H9 (cell line): ENCODE results near the gene MAPKAPK2. TPM values are rescaled to one million over a fixed set of nuclear protein-coding genes. Genes with fewer than 3 reads are reported as not detected.

Experiments used
- DNase-seq: peaks from one replicate; pipeline ENCODE4 v3.0.0-alpha.2; 2017
- H2AFZ ChIP-seq: one replicate; pipeline ENCODE4 v1.6.1; 2013; ENCODE audit warnings: mild to moderate bottlenecking, low read length, control low read depth, moderate library complexity
- H2AK5ac ChIP-seq: 2 replicates; pipeline ENCODE4 v1.6.1; 2013; ENCODE audit warnings: low read length, control low read depth, mixed read lengths; ENCODE audit not compliant: insufficient read length
- H2BK120ac ChIP-seq: one replicate; pipeline ENCODE4 v1.6.1; 2013; ENCODE audit warnings: low read depth, mild to moderate bottlenecking, low read length, control low read depth, inconsistent platforms; ENCODE audit not compliant: poor library complexity, severe bottlenecking
- H2BK12ac ChIP-seq: 2 replicates; pipeline ENCODE4 v1.6.1; 2013; ENCODE audit warnings: low read length, control low read depth, mixed read lengths, low read depth; ENCODE audit not compliant: insufficient read length
- H2BK15ac ChIP-seq: 2 replicates; pipeline ENCODE4 v1.6.1; 2013; ENCODE audit warnings: low read depth, low read length, control low read depth
- H2BK20ac ChIP-seq: one replicate; pipeline ENCODE4 v1.6.1; 2013; ENCODE audit warnings: low read depth, mild to moderate bottlenecking, low read length, control low read depth, inconsistent platforms; ENCODE audit not compliant: poor library complexity, severe bottlenecking
- H2BK5ac ChIP-seq: 2 replicates; pipeline ENCODE4 v1.6.1; 2013; ENCODE audit warnings: low read length, control low read depth, mixed read lengths; ENCODE audit not compliant: insufficient read length
- H3K14ac ChIP-seq: 2 replicates; pipeline ENCODE4 v1.6.1; 2013; ENCODE audit warnings: low read length, control low read depth; ENCODE audit not compliant: insufficient read depth
- H3K18ac ChIP-seq: 2 replicates; pipeline ENCODE4 v1.6.1; 2013; ENCODE audit warnings: low read depth, mild to moderate bottlenecking, mixed read lengths, low read length, control low read depth; ENCODE audit not compliant: insufficient read length
- H3K23ac ChIP-seq: 2 replicates; pipeline ENCODE4 v1.6.1; 2013; ENCODE audit warnings: low read length, control low read depth, mixed read lengths, low read depth; ENCODE audit not compliant: insufficient read length
- H3K23me2 ChIP-seq: 2 replicates; pipeline ENCODE4 v1.6.1; 2013; ENCODE audit warnings: low read depth, mild to moderate bottlenecking, mixed read lengths, low read length, control low read depth; ENCODE audit not compliant: insufficient read length, poor library complexity, severe bottlenecking
- H3K27ac ChIP-seq: 2 replicates; pipeline ENCODE4 v1.5.1; 2013; ENCODE audit warnings: low read length, control low read depth, mixed read lengths, low read depth; ENCODE audit not compliant: insufficient read length
- H3K27me3 ChIP-seq: 2 replicates; pipeline ENCODE4 v1.6.1; 2013; ENCODE audit warnings: low read length, control low read depth, inconsistent platforms; ENCODE audit not compliant: insufficient read depth
- H3K4ac ChIP-seq: 2 replicates; pipeline ENCODE4 v1.6.1; 2013; ENCODE audit warnings: low read depth, mild to moderate bottlenecking, control low read depth, inconsistent platforms, low read length, moderate library complexity
- H3K4me1 ChIP-seq: 2 replicates; pipeline ENCODE4 v1.6.1; 2013; ENCODE audit warnings: low read length, control low read depth, inconsistent platforms; ENCODE audit not compliant: insufficient read depth
- H3K4me2 ChIP-seq: 2 replicates; pipeline ENCODE4 v1.6.1; 2013; ENCODE audit warnings: low read length, control low read depth, mixed read lengths; ENCODE audit not compliant: insufficient read length, insufficient read depth
- H3K56ac ChIP-seq: 2 replicates; pipeline ENCODE4 v1.6.1; 2013; ENCODE audit warnings: low read depth, mild to moderate bottlenecking, mixed read lengths, low read length, control low read depth; ENCODE audit not compliant: insufficient read length
- H3K79me1 ChIP-seq: 2 replicates; pipeline ENCODE4 v1.6.1; 2013; ENCODE audit warnings: low read depth, mild to moderate bottlenecking, moderate library complexity, low read length, control low read depth, inconsistent platforms; ENCODE audit not compliant: insufficient read depth, poor library complexity, severe bottlenecking
- H3K79me2 ChIP-seq: 2 replicates; pipeline ENCODE4 v1.6.1; 2013; ENCODE audit warnings: low read length, control low read depth, inconsistent platforms; ENCODE audit not compliant: insufficient read depth
- H3K9ac ChIP-seq: 2 replicates; pipeline ENCODE4 v1.6.1; 2013; ENCODE audit warnings: low read length, control low read depth, mixed read lengths; ENCODE audit not compliant: insufficient read length; ENCODE audit errors: extremely low read depth
- H3K9me3 ChIP-seq: one replicate; pipeline ENCODE4 v1.6.1; 2013; ENCODE audit warnings: low read depth, low read length, inconsistent platforms; ENCODE audit not compliant: control insufficient read depth
- H3T11ph ChIP-seq: one replicate; pipeline ENCODE4 v1.6.1; 2013; ENCODE audit warnings: mild to moderate bottlenecking, low read length, control low read depth, inconsistent platforms
- H4K20me1 ChIP-seq: one replicate; pipeline ENCODE4 v1.6.1; 2013; ENCODE audit not compliant: control insufficient read depth, insufficient read length, insufficient read depth
- H4K5ac ChIP-seq: 2 replicates; pipeline ENCODE4 v1.6.1; 2013; ENCODE audit warnings: low read depth, mild to moderate bottlenecking, mixed read lengths, low read length, control low read depth; ENCODE audit not compliant: insufficient read length
- H4K8ac ChIP-seq: replicated peaks from 2 replicates; pipeline ENCODE4 v1.6.1; 2013; ENCODE audit warnings: low read length, control low read depth, mixed read lengths, low read depth; ENCODE audit not compliant: insufficient read length
- H4K91ac ChIP-seq: 2 replicates; pipeline ENCODE4 v1.6.1; 2013; ENCODE audit warnings: low read depth, mild to moderate bottlenecking, moderate library complexity, mixed read lengths, low read length, control low read depth; ENCODE audit not compliant: insufficient read length
- H3K27ac Mint-ChIP-seq, 3 experiments: 2 replicates in 2 of 3; 3 replicates in 1 of 3; pipeline ENCODE4 v1.8.0; 2020 to 2021; ENCODE audit warnings: mixed read lengths in 3 of 3, mild to moderate bottlenecking in 1 of 3, moderate library complexity in 1 of 3
- H3K27me3 Mint-ChIP-seq: 2 replicates; pipeline ENCODE4 v1.8.0; 2021; ENCODE audit warnings: low read depth, mild to moderate bottlenecking, moderate library complexity, mixed read lengths
- H3K36me3 Mint-ChIP-seq, 3 experiments: 2 replicates in 2 of 3; 3 replicates in 1 of 3; pipeline ENCODE4 v1.8.0; 2020 to 2021; ENCODE audit warnings: low read depth in 3 of 3, mixed read lengths in 3 of 3; ENCODE audit not compliant: insufficient read depth in 1 of 3
- H3K4me1 Mint-ChIP-seq, 2 experiments: 2 replicates each; pipeline ENCODE4 v1.8.0; 2020; ENCODE audit warnings: mixed read lengths in 2 of 2
- H3K4me3 Mint-ChIP-seq, 2 experiments: 2 replicates in 1 of 2; 3 replicates in 1 of 2; pipeline ENCODE4 v1.8.0; 2020 to 2021; ENCODE audit warnings: mild to moderate bottlenecking in 2 of 2, mixed read lengths in 2 of 2, moderate library complexity in 1 of 2
- H3K9me3 Mint-ChIP-seq, 2 experiments: 2 replicates in 1 of 2; 3 replicates in 1 of 2; pipeline ENCODE4 v1.8.0; 2020; ENCODE audit warnings: mild to moderate bottlenecking in 2 of 2, mixed read lengths in 2 of 2, moderate library complexity in 1 of 2
- CTCF ChIP-seq: fragments of 200-600 bp; sonication (generic); conservative IDR thresholded peaks from 3 replicates; pipeline ENCODE4 v1.8.0; 2021; ENCODE audit warnings: antibody characterized with exemption, mild to moderate bottlenecking
- WGBS: extraction: QIAGEN DNeasy Blood & Tissue Kit; methylation state at CpG from one replicate; pipeline ENCODE4 v1.1.7; 2013; ENCODE audit warnings: missing lambda C conversion rate, low lambda C conversion rate, mixed read lengths; ENCODE audit not compliant: insufficient read length; ENCODE audit errors: extremely low coverage; 5-methylcytosine and 5-hydroxymethylcytosine counted together
- total RNA-seq: library from RNA; stranded (reverse); gene quantifications from 2 replicates; pipeline ENCODE4 v1.2.1, GENCODE V29; 2021

MAPKAPK2 gene
- total RNA-seq, 1 experiment from 2014 or later = 50.1 TPM

GRCh38 chr1:206664740-206665139 is 20.0 kb upstream of the MAPKAPK2 start:
- Histone ChIP-seq H3K27me3 (peaks cover 5% of the 10 kb centered on the region; the same call in 1 of the 2 replicates), H4K5ac (no peak overlapping the region), H3K79me1 (no peaks in the 10 kb centered on the region), H3K27ac (no peak overlapping the region), H2BK20ac (no peak overlapping the region), H3K9me3 (no peaks in the 10 kb centered on the region), H3K14ac (no peak overlapping the region), H4K20me1 (no peaks in the 10 kb centered on the region), H3K18ac (no peak overlapping the region), H2AK5ac (no peak overlapping the region), H4K91ac (no peak overlapping the region), H4K8ac (no peak overlapping the region), H2AFZ (no peak overlapping the region), H3K4me2 (no peak overlapping the region), H3T11ph (no peak overlapping the region), H2BK120ac (no peak overlapping the region), H3K56ac (no peak overlapping the region), H3K9ac (no peak overlapping the region), H3K23ac (no peak overlapping the region), H2BK15ac (no peak overlapping the region; the same call in 1 of the 2 replicates), H3K79me2 (no peaks in the 10 kb centered on the region), H3K4ac (no peak overlapping the region), H2BK5ac (no peak overlapping the region), H3K23me2 (peaks cover 3% of the 10 kb centered on the region), H3K4me1 (no peaks in the 10 kb centered on the region), H2BK12ac (no peak overlapping the region)
- Mint-ChIP-seq H3K4me1 (peaks cover 2 to 6% of the 10 kb centered on the region in 2 experiments; a peak in 2 of 4 replicates), H3K36me3 (no peaks in the 10 kb centered on the region), H3K4me3 (no peak overlapping the region), H3K27ac (no peak overlapping the region), H3K27me3 (peaks cover 62% of the 10 kb centered on the region), H3K9me3 (no peaks in the 10 kb centered on the region)
- WGBS = no CpG with 5 or more reads among the region's 6 CpGs
- TF ChIP-seq CTCF = no peak
- DNase-seq = no peak
